ENCODE results near the gene ELK3.

The ELK3 gene

GRCh38 chr12:96206936-96207662 is 12.9 kb downstream of the ELK3 start:
- Histone ChIP-seq H3K27ac (replicated peaks) (no peak overlapping the region), H3K27me3 (ENCODE audit: insufficient read depth, poor library complexity, severe bottlenecking) (no peaks in the 10 kb centered on the region), H3K4me3 (replicated peaks; ENCODE audit: insufficient read depth, low read length) (no peak overlapping the region)
- TF ChIP-seq, protein P1, sequence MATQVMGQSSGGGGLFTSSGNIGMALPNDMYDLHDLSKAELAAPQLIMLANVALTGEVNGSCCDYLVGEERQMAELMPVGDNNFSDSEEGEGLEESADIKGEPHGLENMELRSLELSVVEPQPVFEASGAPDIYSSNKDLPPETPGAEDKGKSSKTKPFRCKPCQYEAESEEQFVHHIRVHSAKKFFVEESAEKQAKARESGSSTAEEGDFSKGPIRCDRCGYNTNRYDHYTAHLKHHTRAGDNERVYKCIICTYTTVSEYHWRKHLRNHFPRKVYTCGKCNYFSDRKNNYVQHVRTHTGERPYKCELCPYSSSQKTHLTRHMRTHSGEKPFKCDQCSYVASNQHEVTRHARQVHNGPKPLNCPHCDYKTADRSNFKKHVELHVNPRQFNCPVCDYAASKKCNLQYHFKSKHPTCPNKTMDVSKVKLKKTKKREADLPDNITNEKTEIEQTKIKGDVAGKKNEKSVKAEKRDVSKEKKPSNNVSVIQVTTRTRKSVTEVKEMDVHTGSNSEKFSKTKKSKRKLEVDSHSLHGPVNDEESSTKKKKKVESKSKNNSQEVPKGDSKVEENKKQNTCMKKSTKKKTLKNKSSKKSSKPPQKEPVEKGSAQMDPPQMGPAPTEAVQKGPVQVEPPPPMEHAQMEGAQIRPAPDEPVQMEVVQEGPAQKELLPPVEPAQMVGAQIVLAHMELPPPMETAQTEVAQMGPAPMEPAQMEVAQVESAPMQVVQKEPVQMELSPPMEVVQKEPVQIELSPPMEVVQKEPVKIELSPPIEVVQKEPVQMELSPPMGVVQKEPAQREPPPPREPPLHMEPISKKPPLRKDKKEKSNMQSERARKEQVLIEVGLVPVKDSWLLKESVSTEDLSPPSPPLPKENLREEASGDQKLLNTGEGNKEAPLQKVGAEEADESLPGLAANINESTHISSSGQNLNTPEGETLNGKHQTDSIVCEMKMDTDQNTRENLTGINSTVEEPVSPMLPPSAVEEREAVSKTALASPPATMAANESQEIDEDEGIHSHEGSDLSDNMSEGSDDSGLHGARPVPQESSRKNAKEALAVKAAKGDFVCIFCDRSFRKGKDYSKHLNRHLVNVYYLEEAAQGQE (IDR thresholded peaks at IDR 0.05; ENCODE audit: insufficient replicate concordance, low read depth), result no peak
- TF ChIP-seq, protein P2, sequence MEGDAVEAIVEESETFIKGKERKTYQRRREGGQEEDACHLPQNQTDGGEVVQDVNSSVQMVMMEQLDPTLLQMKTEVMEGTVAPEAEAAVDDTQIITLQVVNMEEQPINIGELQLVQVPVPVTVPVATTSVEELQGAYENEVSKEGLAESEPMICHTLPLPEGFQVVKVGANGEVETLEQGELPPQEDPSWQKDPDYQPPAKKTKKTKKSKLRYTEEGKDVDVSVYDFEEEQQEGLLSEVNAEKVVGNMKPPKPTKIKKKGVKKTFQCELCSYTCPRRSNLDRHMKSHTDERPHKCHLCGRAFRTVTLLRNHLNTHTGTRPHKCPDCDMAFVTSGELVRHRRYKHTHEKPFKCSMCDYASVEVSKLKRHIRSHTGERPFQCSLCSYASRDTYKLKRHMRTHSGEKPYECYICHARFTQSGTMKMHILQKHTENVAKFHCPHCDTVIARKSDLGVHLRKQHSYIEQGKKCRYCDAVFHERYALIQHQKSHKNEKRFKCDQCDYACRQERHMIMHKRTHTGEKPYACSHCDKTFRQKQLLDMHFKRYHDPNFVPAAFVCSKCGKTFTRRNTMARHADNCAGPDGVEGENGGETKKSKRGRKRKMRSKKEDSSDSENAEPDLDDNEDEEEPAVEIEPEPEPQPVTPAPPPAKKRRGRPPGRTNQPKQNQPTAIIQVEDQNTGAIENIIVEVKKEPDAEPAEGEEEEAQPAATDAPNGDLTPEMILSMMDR (IDR thresholded peaks at IDR 0.05; ENCODE audit: insufficient read depth, low read length), result no peak
- no peak for TF ChIP-seq GABPA (IDR thresholded peaks at IDR 0.05; ENCODE audit: low read depth)
- TF ChIP-seq SPI1 (IDR thresholded peaks at IDR 0.05; ENCODE audit: borderline replicate concordance, low read depth), result no peak
- TF ChIP-seq POLR2AphosphoS5 (IDR thresholded peaks at IDR 0.05; ENCODE audit: low read depth), result no peak
- DNase-seq (ENCODE audit: low read depth in 1 of 2, low spot score in 1 of 2), result no peak

- no peaks in the 10 kb centered on the region for H3K27me3 ChIP-seq (ENCODE audit: insufficient read depth, poor library complexity, severe bottlenecking)
- H3K27ac ChIP-seq (replicated peaks), result no peak overlapping the region
- no peak for DNase-seq (ENCODE audit: low read depth in 1 of 2, low spot score in 1 of 2)
- no peak overlapping the region for H3K4me3 ChIP-seq (replicated peaks; ENCODE audit: insufficient read depth, low read length)
- no peak for TF ChIP-seq POLR2AphosphoS5 (IDR thresholded peaks at IDR 0.05; ENCODE audit: low read depth)
- no peak for TF ChIP-seq SPI1 (IDR thresholded peaks at IDR 0.05; ENCODE audit: borderline replicate concordance, low read depth)
- TF ChIP-seq, protein P1 (IDR thresholded peaks at IDR 0.05; ENCODE audit: insufficient replicate concordance, low read depth), result no peak
- no peak for TF ChIP-seq GABPA (IDR thresholded peaks at IDR 0.05; ENCODE audit: low read depth)
- TF ChIP-seq, protein P2 (IDR thresholded peaks at IDR 0.05; ENCODE audit: insufficient read depth, low read length), result no peak
Observed at GRCh38 chr12:96208346-96208745, 14.2 kb downstream of the ELK3 start.

DNA sequence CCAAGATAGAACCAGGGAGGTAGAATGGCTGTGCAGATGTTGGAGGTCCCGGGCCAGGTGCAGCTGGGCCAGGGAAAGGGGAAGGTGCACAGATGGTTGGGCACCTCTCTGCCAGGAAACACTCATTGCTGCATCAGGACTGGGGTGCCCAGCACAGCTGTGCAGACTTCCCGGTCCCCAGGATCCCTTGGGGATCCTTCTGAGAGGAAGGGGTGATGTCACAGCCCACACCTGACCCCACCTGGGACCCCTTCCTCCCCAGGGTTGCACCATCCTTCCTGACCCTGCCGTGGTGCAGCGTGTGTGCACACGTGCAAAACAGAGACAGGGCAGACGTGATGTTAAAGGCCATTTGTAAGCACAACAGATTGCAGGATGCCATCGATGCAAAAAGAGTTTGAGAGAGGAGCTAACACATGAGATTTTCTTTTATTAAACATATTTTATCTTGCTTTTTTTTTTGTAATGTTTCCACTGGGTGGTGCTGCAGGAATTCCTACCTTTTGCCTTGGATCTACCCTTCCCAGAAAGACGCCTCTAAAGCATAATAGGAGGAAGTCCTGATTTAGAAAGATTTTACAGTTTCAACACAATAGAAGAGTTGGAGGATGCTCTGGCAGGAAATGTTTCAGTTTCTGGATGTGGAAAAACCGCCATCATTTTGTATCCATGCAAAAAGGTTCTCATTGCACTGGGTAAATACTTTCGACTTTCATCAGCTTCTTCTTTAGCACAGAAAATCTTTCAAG is 14.8 kb downstream of the ELK3 start:
- H3K27me3 ChIP-seq (ENCODE audit: insufficient read depth, poor library complexity, severe bottlenecking), result no peaks in the 10 kb centered on the region
- H3K27ac ChIP-seq (replicated peaks), result no peak overlapping the region
- peak in 1 of 2 experiments; percentile 14 for DNase-seq (ENCODE audit: low read depth in 1 of 2, low spot score in 1 of 2)
- TF ChIP-seq, protein P2 (IDR thresholded peaks at IDR 0.05; ENCODE audit: insufficient read depth, low read length), result no peak
- peak; percentile 80 for TF ChIP-seq POLR2AphosphoS5 (IDR thresholded peaks at IDR 0.05; ENCODE audit: low read depth)
- TF ChIP-seq GABPA (IDR thresholded peaks at IDR 0.05; ENCODE audit: low read depth), result no peak
- TF ChIP-seq, protein P1 (IDR thresholded peaks at IDR 0.05; ENCODE audit: insufficient replicate concordance, low read depth), result no peak
- peak; percentile 4; the same call in 1 of the 2 replicates for TF ChIP-seq SPI1 (IDR thresholded peaks at IDR 0.05; ENCODE audit: borderline replicate concordance, low read depth)
- H3K4me3 ChIP-seq (replicated peaks; ENCODE audit: insufficient read depth, low read length), result no peak overlapping the region
